Sigmoid colon (tissue), 4 donors: ENCODE results near the gene EEPD1.

Source experiments
- EP300 ChIP-seq, 4 donors: sonication (generic); formaldehyde crosslinking; IDR thresholded peaks; one replicate each; pipeline ENCODE4 v1.6.1; 2017; ENCODE audit warnings: antibody characterized with exemption in 4 of 4
- POLR2A ChIP-seq, 2 donors: fragments of 450-650 bp; IDR thresholded peaks; one replicate each; pipeline ENCODE4 v1.6.1; 2016; ENCODE audit warnings: antibody characterized with exemption in 2 of 2, mild to moderate bottlenecking in 2 of 2, moderate library complexity in 2 of 2
- POLR2AphosphoS5 ChIP-seq, 4 donors: sonication (generic); formaldehyde crosslinking; IDR thresholded peaks; one replicate each; pipeline ENCODE4 v1.6.1; 2017; ENCODE audit warnings: antibody characterized with exemption in 4 of 4
- TF ChIP-seq, protein P1 (sequence below), 4 experiments: fragments of 450-650 bp in 3 of 4; fragments of 200-600 bp in 1 of 4; IDR thresholded peaks; one replicate each; pipeline ENCODE4 v1.5.1; 2016 to 2019; ENCODE audit warnings: antibody characterized with exemption in 4 of 4, mild to moderate bottlenecking in 3 of 4, moderate library complexity in 2 of 4

DNA sequence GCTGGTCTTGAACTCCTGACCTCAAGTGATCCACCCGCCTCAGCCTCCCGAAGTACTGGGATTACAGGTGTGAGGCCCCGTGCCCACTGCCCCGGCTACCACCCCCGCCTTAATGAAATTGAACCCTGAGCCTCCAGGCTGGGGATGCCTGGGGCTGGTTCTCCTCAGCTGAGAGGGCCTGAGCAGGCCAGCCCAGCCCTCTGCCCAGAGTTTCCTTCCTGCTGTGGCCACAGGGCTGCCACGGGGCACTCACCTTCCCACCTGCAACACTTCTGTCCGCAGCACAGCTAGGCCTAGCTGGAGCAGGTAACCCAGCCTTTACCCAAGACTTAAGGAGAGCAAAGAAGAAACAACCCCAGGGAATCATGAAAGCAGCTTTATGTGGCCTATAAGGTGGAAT, 158.5 kb downstream of the EEPD1 start:
- TF ChIP-seq, protein P1, sequence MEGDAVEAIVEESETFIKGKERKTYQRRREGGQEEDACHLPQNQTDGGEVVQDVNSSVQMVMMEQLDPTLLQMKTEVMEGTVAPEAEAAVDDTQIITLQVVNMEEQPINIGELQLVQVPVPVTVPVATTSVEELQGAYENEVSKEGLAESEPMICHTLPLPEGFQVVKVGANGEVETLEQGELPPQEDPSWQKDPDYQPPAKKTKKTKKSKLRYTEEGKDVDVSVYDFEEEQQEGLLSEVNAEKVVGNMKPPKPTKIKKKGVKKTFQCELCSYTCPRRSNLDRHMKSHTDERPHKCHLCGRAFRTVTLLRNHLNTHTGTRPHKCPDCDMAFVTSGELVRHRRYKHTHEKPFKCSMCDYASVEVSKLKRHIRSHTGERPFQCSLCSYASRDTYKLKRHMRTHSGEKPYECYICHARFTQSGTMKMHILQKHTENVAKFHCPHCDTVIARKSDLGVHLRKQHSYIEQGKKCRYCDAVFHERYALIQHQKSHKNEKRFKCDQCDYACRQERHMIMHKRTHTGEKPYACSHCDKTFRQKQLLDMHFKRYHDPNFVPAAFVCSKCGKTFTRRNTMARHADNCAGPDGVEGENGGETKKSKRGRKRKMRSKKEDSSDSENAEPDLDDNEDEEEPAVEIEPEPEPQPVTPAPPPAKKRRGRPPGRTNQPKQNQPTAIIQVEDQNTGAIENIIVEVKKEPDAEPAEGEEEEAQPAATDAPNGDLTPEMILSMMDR (IDR thresholded peaks at IDR 0.05), result no peak
- no peak for TF ChIP-seq POLR2A (IDR thresholded peaks at IDR 0.05)
- no peak for TF ChIP-seq POLR2AphosphoS5 (IDR thresholded peaks at IDR 0.05)
- no peak for TF ChIP-seq EP300 (IDR thresholded peaks at IDR 0.05)
